Measurements from ENCODE around the gene DGKH.

Gene DGKH

GRCh38 chr13:42041011-42041683 lies 7.3 kb upstream of the DGKH start:
- Histone ChIP-seq H3K27ac (ENCODE audit: low read depth, low read length) (peak overlapping the region; percentile 41; the same call in 1 of the 2 replicates), H3K4me3 (ENCODE audit: low read length) (peak overlapping the region; percentile 88), H3K9me3 (ENCODE audit: insufficient read depth, low read depth, low read length) (peaks cover 1% of the 10 kb centered on the region; the same call in 1 of the 2 replicates), H3K9ac (ENCODE audit: low read depth, low read length) (peak overlapping the region; percentile 85), H3K36me3 (ENCODE audit: insufficient read depth, low read length) (no peaks in the 10 kb centered on the region), H3K4me1 (ENCODE audit: insufficient read depth, low read length) (peaks cover 8% of the 10 kb centered on the region; the same call in 1 of the 2 replicates), H3K27me3 (ENCODE audit: insufficient read depth, low read length) (peaks cover 76% of the 10 kb centered on the region)
- WGBS, result under 1% methylated on average over 57 of the region's 58 CpGs

- Histone ChIP-seq H3K4me1 (ENCODE audit: insufficient read depth, low read length) (peaks cover 9% of the 10 kb centered on the region; the same call in 1 of the 2 replicates), H3K9ac (ENCODE audit: low read depth, low read length) (peak overlapping the region; percentile 85), H3K4me3 (ENCODE audit: low read length) (peak overlapping the region; percentile 88), H3K9me3 (ENCODE audit: insufficient read depth, low read depth, low read length) (no peaks in the 10 kb centered on the region), H3K36me3 (ENCODE audit: insufficient read depth, low read length) (no peaks in the 10 kb centered on the region), H3K27me3 (ENCODE audit: insufficient read depth, low read length) (peaks cover 76% of the 10 kb centered on the region), H3K27ac (ENCODE audit: low read depth, low read length) (no peak overlapping the region)
- WGBS, result under 1% methylated on average over 16 of the region's 16 CpGs
Measured at GRCh38 chr13:42041684-42042035, 6.8 kb upstream of the DGKH start.

GRCh38 chr13:42043676-42044075 lies 4.8 kb upstream of the DGKH start:
- Histone ChIP-seq H3K4me1 (ENCODE audit: insufficient read depth, low read length) (peaks cover 17% of the 10 kb centered on the region; the same call in 1 of the 2 replicates), H3K27ac (ENCODE audit: low read depth, low read length) (no peak overlapping the region), H3K9ac (ENCODE audit: low read depth, low read length) (no peak overlapping the region), H3K36me3 (ENCODE audit: insufficient read depth, low read length) (no peaks in the 10 kb centered on the region), H3K9me3 (ENCODE audit: insufficient read depth, low read depth, low read length) (no peaks in the 10 kb centered on the region), H3K4me3 (ENCODE audit: low read length) (no peak overlapping the region), H3K27me3 (ENCODE audit: insufficient read depth, low read length) (peaks cover 74% of the 10 kb centered on the region)
- 72% methylated on average over 5 of the region's 5 CpGs for WGBS

- Histone ChIP-seq H3K9ac (ENCODE audit: low read depth, low read length) (no peak overlapping the region), H3K36me3 (ENCODE audit: insufficient read depth, low read length) (no peaks in the 10 kb centered on the region), H3K9me3 (ENCODE audit: insufficient read depth, low read depth, low read length) (no peaks in the 10 kb centered on the region), H3K27me3 (ENCODE audit: insufficient read depth, low read length) (peaks cover 61% of the 10 kb centered on the region), H3K27ac (ENCODE audit: low read depth, low read length) (no peak overlapping the region), H3K4me1 (ENCODE audit: insufficient read depth, low read length) (peaks cover 22% of the 10 kb centered on the region; the same call in 1 of the 2 replicates), H3K4me3 (ENCODE audit: low read length) (0 out of 2 replicates have a peak overlapping the region, but pooled peaks have one; percentile 74)
- WGBS, result 90% methylated on average over 4 of the region's 4 CpGs
Measured at GRCh38 chr13:42046448-42046847, 2.0 kb upstream of the DGKH start.

- peaks cover 14% of the 10 kb centered on the region; the same call in 1 of the 2 replicates for H3K4me1 ChIP-seq (ENCODE audit: insufficient read depth, low read length)
- no peaks in the 10 kb centered on the region for H3K9me3 ChIP-seq (ENCODE audit: insufficient read depth, low read depth, low read length)
- peak overlapping the region; percentile 74 for H3K4me3 ChIP-seq (ENCODE audit: low read length)
- peak overlapping the region; percentile 62 for H3K9ac ChIP-seq (ENCODE audit: low read depth, low read length)
- WGBS, result 1% methylated on average over 50 of the region's 50 CpGs
- H3K36me3 ChIP-seq (ENCODE audit: insufficient read depth, low read length), result no peaks in the 10 kb centered on the region
- no peak overlapping the region for H3K27ac ChIP-seq (ENCODE audit: low read depth, low read length)
- peaks cover 48% of the 10 kb centered on the region for H3K27me3 ChIP-seq (ENCODE audit: insufficient read depth, low read length)
Measured at GRCh38 chr13:42047561-42048341, 697 bp upstream of the DGKH start.

GRCh38 chr13:42048684-42049453 lies 421 bp downstream of the DGKH start:
- Histone ChIP-seq H3K27ac (ENCODE audit: low read depth, low read length) (peak overlapping the region; percentile 65; the same call in 1 of the 2 replicates), H3K4me3 (ENCODE audit: low read length) (peak overlapping the region; percentile 74), H3K9me3 (ENCODE audit: insufficient read depth, low read depth, low read length) (no peaks in the 10 kb centered on the region), H3K36me3 (ENCODE audit: insufficient read depth, low read length) (no peaks in the 10 kb centered on the region), H3K4me1 (ENCODE audit: insufficient read depth, low read length) (peaks cover 14% of the 10 kb centered on the region; the same call in 1 of the 2 replicates), H3K9ac (ENCODE audit: low read depth, low read length) (peak overlapping the region; percentile 60), H3K27me3 (ENCODE audit: insufficient read depth, low read length) (peaks cover 45% of the 10 kb centered on the region)
- under 1% methylated on average over 85 of the region's 91 CpGs for WGBS

GRCh38 chr13:42049454-42049813 lies 986 bp downstream of the DGKH start:
- peak overlapping the region; percentile 61 for H3K4me3 ChIP-seq (ENCODE audit: low read length)
- peaks cover 14% of the 10 kb centered on the region; the same call in 1 of the 2 replicates for H3K4me1 ChIP-seq (ENCODE audit: insufficient read depth, low read length)
- no peaks in the 10 kb centered on the region for H3K9me3 ChIP-seq (ENCODE audit: insufficient read depth, low read depth, low read length)
- H3K9ac ChIP-seq (ENCODE audit: low read depth, low read length), result peak overlapping the region; percentile 60
- H3K27ac ChIP-seq (ENCODE audit: low read depth, low read length), result no peak overlapping the region
- H3K36me3 ChIP-seq (ENCODE audit: insufficient read depth, low read length), result no peaks in the 10 kb centered on the region
- peaks cover 45% of the 10 kb centered on the region for H3K27me3 ChIP-seq (ENCODE audit: insufficient read depth, low read length)
- 4% methylated on average over 10 of the region's 11 CpGs for WGBS

- no peak overlapping the region for H3K4me3 ChIP-seq (ENCODE audit: low read length)
- no peaks in the 10 kb centered on the region for H3K27me3 ChIP-seq (ENCODE audit: insufficient read depth, low read length)
- no peak overlapping the region for H3K9ac ChIP-seq (ENCODE audit: low read depth, low read length)
- 95% methylated on average over 4 of the region's 5 CpGs for WGBS
- peaks cover 3% of the 10 kb centered on the region; the same call in 1 of the 2 replicates for H3K9me3 ChIP-seq (ENCODE audit: insufficient read depth, low read depth, low read length)
- H3K36me3 ChIP-seq (ENCODE audit: insufficient read depth, low read length), result peaks cover 5% of the 10 kb centered on the region; the same call in 1 of the 2 replicates
- no peaks in the 10 kb centered on the region for H3K4me1 ChIP-seq (ENCODE audit: insufficient read depth, low read length)
- H3K27ac ChIP-seq (ENCODE audit: low read depth, low read length), result no peak overlapping the region
Measured at GRCh38 chr13:42054798-42055499, 6.5 kb downstream of the DGKH start.

- H3K4me3 ChIP-seq (ENCODE audit: low read length), result no peak overlapping the region
- H3K36me3 ChIP-seq (ENCODE audit: insufficient read depth, low read length), result peaks cover 5% of the 10 kb centered on the region; the same call in 1 of the 2 replicates
- H3K9ac ChIP-seq (ENCODE audit: low read depth, low read length), result no peak overlapping the region
- no peaks in the 10 kb centered on the region for H3K27me3 ChIP-seq (ENCODE audit: insufficient read depth, low read length)
- H3K4me1 ChIP-seq (ENCODE audit: insufficient read depth, low read length), result no peaks in the 10 kb centered on the region
- H3K9me3 ChIP-seq (ENCODE audit: insufficient read depth, low read depth, low read length), result peaks cover 3% of the 10 kb centered on the region; the same call in 1 of the 2 replicates
- 87% methylated on average over 4 of the region's 6 CpGs for WGBS
- no peak overlapping the region for H3K27ac ChIP-seq (ENCODE audit: low read depth, low read length)
Measured at GRCh38 chr13:42055500-42056085, 7.1 kb downstream of the DGKH start.

- Histone ChIP-seq H3K27me3 (ENCODE audit: insufficient read depth, low read length) (no peaks in the 10 kb centered on the region), H3K27ac (ENCODE audit: low read depth, low read length) (no peak overlapping the region), H3K36me3 (ENCODE audit: insufficient read depth, low read length) (peaks cover 5% of the 10 kb centered on the region; the same call in 1 of the 2 replicates), H3K9ac (ENCODE audit: low read depth, low read length) (no peak overlapping the region), H3K9me3 (ENCODE audit: insufficient read depth, low read depth, low read length) (peaks cover 3% of the 10 kb centered on the region; the same call in 1 of the 2 replicates), H3K4me3 (ENCODE audit: low read length) (no peak overlapping the region), H3K4me1 (ENCODE audit: insufficient read depth, low read length) (no peaks in the 10 kb centered on the region)
- WGBS, result no CpG with 5 or more reads among the region's 1 CpG
Measured at GRCh38 chr13:42056146-42056545, 7.7 kb downstream of the DGKH start.
